H1 (cell line): Measurements from ENCODE around the gene MEDAG. TPM values are rescaled to one million over a fixed set of nuclear protein-coding genes. Genes with fewer than 3 reads are reported as not detected.

Experiments used
- CTCF ChIA-PET: fragments of 300-600 bp; sonication (Branson Sonifier 250); formaldehyde crosslinking; loops from one replicate; lab custom pipeline; 2021; ENCODE audit not compliant: partially characterized antibody; lab: Charles Lee
- POLR2A ChIA-PET: fragments of 300-600 bp; sonication (Branson Sonifier 250); formaldehyde crosslinking; loops from one replicate; lab custom pipeline; 2021; ENCODE audit warnings: inconsistent platforms; ENCODE audit not compliant: partially characterized antibody; lab: Charles Lee
- DNase-seq, 2 experiments: peaks; one replicate each; pipeline versions ENCODE4 v3.0.0 to v3.0.0-alpha.2; 2010 to 2022; ENCODE audit warnings: low spot score in 2 of 2, low read depth in 1 of 2, mixed read lengths in 1 of 2
- FAIRE-seq: peaks from 2 replicates; lab custom pipeline; 2011; peaks lifted over from hg19 to GRCh38; lab: Jason Lieb, UNC
- H2AFZ ChIP-seq: 2 replicates; pipeline ENCODE4 v1.8.1; 2012; ENCODE audit warnings: low read length, inconsistent platforms
- H2AK5ac ChIP-seq: 2 replicates; pipeline ENCODE4 v1.6.1; 2013; ENCODE audit warnings: low read depth, low read length
- H2BK120ac ChIP-seq: replicated peaks from 2 replicates; pipeline ENCODE3; 2013; ENCODE audit warnings: low read depth, low read length, inconsistent platforms
- H2BK12ac ChIP-seq: 2 replicates; pipeline ENCODE4 v1.6.1; 2013; ENCODE audit warnings: low read depth, low read length
- H2BK15ac ChIP-seq: 2 replicates; pipeline ENCODE4 v1.6.1; 2013; ENCODE audit warnings: low read length
- H2BK20ac ChIP-seq: 2 replicates; pipeline ENCODE4 v1.6.1; 2013; ENCODE audit warnings: low read length
- H2BK5ac ChIP-seq: 2 replicates; pipeline ENCODE4 v1.6.1; 2013; ENCODE audit warnings: low read depth, low read length
- H3K14ac ChIP-seq: 2 replicates; pipeline ENCODE4 v1.6.1; 2013; ENCODE audit warnings: inconsistent platforms; ENCODE audit not compliant: insufficient read length
- H3K18ac ChIP-seq: 2 replicates; pipeline ENCODE4 v1.6.1; 2013; ENCODE audit warnings: low read length; ENCODE audit errors: extremely low read depth
- H3K23ac ChIP-seq: 2 replicates; pipeline ENCODE4 v1.6.1; 2013; ENCODE audit warnings: inconsistent platforms; ENCODE audit not compliant: insufficient read length
- H3K23me2 ChIP-seq: 2 replicates; pipeline ENCODE4 v1.6.1; 2013; ENCODE audit warnings: low read depth, low read length
- H3K27ac ChIP-seq: 2 replicates; pipeline ENCODE4 v1.6.1; 2011; ENCODE audit warnings: low read depth, low read length, inconsistent platforms
- H3K27me3 ChIP-seq, 4 experiments: replicated peaks in 1 of 4; 1 replicate in 1 of 4; 2 replicates in 3 of 4; pipeline versions ENCODE4 v1.6.1 to v1.8.1; 2011 to 2013; ENCODE audit warnings: low read length in 3 of 4, mild to moderate bottlenecking in 3 of 4, inconsistent platforms in 2 of 4, mixed read lengths in 2 of 4, moderate library complexity in 1 of 4; ENCODE audit not compliant: control insufficient read depth in 3 of 4, insufficient read depth in 3 of 4; ENCODE audit errors: extremely low read depth in 1 of 4
- H3K36me3 ChIP-seq, 4 experiments: 2 replicates each; pipeline versions ENCODE4 v1.6.1 to v1.8.1; 2011 to 2013; ENCODE audit warnings: mild to moderate bottlenecking in 4 of 4, low read length in 3 of 4, moderate library complexity in 2 of 4, control low read depth in 1 of 4, inconsistent platforms in 1 of 4; ENCODE audit not compliant: insufficient read depth in 4 of 4, control insufficient read depth in 2 of 4
- H3K4ac ChIP-seq: replicated peaks from 2 replicates; pipeline ENCODE3; 2013; ENCODE audit warnings: low read length, low read depth, mixed read lengths, inconsistent platforms; ENCODE audit not compliant: insufficient read length
- H3K4me1 ChIP-seq, 4 experiments: replicated peaks in 1 of 4; 1 replicate in 1 of 4; 2 replicates in 3 of 4; pipeline versions ENCODE4 v1.6.1 to v1.8.1; 2011 to 2013; ENCODE audit warnings: low read length in 3 of 4, inconsistent platforms in 2 of 4, mixed read lengths in 1 of 4; ENCODE audit not compliant: insufficient read depth in 4 of 4, control insufficient read depth in 3 of 4
- H3K4me2 ChIP-seq, 2 experiments: 2 replicates each; pipeline versions ENCODE4 v1.6.1 to v1.8.1; 2011 to 2013; ENCODE audit warnings: low read depth in 2 of 2, low read length in 2 of 2, control low read depth in 1 of 2, inconsistent platforms in 1 of 2, mild to moderate bottlenecking in 1 of 2; ENCODE audit not compliant: insufficient read depth in 1 of 2
- H3K4me3 ChIP-seq, 4 experiments: fragments of 200-600, 300-600 bp in 1 of 4; sonication (generic), shearing (Covaris generic), sonication (Bioruptor Twin) in 1 of 4; 2 replicates each; pipeline versions ENCODE4 v1.5.1 to v1.8.1; 2011 to 2016; ENCODE audit warnings: low read length in 4 of 4, low read depth in 3 of 4, control low read depth in 2 of 4, inconsistent platforms in 2 of 4, mild to moderate bottlenecking in 2 of 4, mixed read lengths in 1 of 4, moderate library complexity in 1 of 4; ENCODE audit not compliant: insufficient read depth in 2 of 4; ENCODE audit errors: extremely low read depth in 1 of 4
- H3K56ac ChIP-seq: replicated peaks from 2 replicates; pipeline ENCODE3; 2013; ENCODE audit warnings: low read depth, mild to moderate bottlenecking, mixed read lengths, low read length, inconsistent platforms; ENCODE audit not compliant: insufficient read length
- H3K79me1 ChIP-seq: 2 replicates; pipeline ENCODE4 v1.6.1; 2013; ENCODE audit warnings: low read depth, low read length, control low read depth
- H3K79me2 ChIP-seq, 2 experiments: 2 replicates each; pipeline versions ENCODE4 v1.6.1 to v1.8.1; 2012 to 2013; ENCODE audit warnings: low read length in 2 of 2, mild to moderate bottlenecking in 2 of 2, inconsistent platforms in 1 of 2; ENCODE audit not compliant: insufficient read depth in 2 of 2, control insufficient read depth in 1 of 2
- H3K9ac ChIP-seq, 4 experiments: replicated peaks in 1 of 4; 1 replicate in 1 of 4; 2 replicates in 3 of 4; pipeline versions ENCODE4 v1.6.1 to v1.8.1; 2011 to 2013; ENCODE audit warnings: low read depth in 3 of 4, low read length in 3 of 4, control low read depth in 2 of 4, mild to moderate bottlenecking in 2 of 4, moderate library complexity in 2 of 4, inconsistent platforms in 1 of 4; ENCODE audit errors: extremely low read depth in 1 of 4
- H3K9me3 ChIP-seq, 2 experiments: 2 replicates each; pipeline versions ENCODE4 v1.6.1 to v1.8.1; 2012 to 2013; ENCODE audit warnings: mild to moderate bottlenecking in 2 of 2, moderate library complexity in 2 of 2, control low read depth in 1 of 2, inconsistent platforms in 1 of 2, low read depth in 1 of 2, low read length in 1 of 2, mixed read lengths in 1 of 2; ENCODE audit not compliant: insufficient read depth in 2 of 2
- H4K20me1 ChIP-seq, 2 experiments: replicated peaks in 1 of 2; 2 replicates each; pipeline versions ENCODE3 to v1.8.1; 2011 to 2013; ENCODE audit warnings: inconsistent platforms in 2 of 2, low read length in 2 of 2, mild to moderate bottlenecking in 1 of 2; ENCODE audit not compliant: insufficient read depth in 2 of 2, control insufficient read depth in 1 of 2
- H4K5ac ChIP-seq: 2 replicates; pipeline ENCODE4 v1.6.1; 2013; ENCODE audit warnings: low read length, low read depth, mixed read lengths, inconsistent platforms; ENCODE audit not compliant: insufficient read length
- H4K8ac ChIP-seq: 2 replicates; pipeline ENCODE4 v1.8.0; 2013; ENCODE audit warnings: mild to moderate bottlenecking, moderate library complexity, low read length, inconsistent platforms; ENCODE audit not compliant: insufficient read depth; ENCODE audit errors: extremely low read depth
- H4K91ac ChIP-seq: replicated peaks from 2 replicates; pipeline ENCODE3; 2013; ENCODE audit warnings: low read length, mixed read lengths, inconsistent platforms; ENCODE audit not compliant: insufficient read length
- WGBS, 2 experiments: shearing (Covaris generic) in 1 of 2; methylation state at CpG; one replicate each; pipeline versions ENCODE4 v1.1.6 to v1.1.7; 2013 to 2015; ENCODE audit warnings: low lambda C conversion rate in 2 of 2, mixed read lengths in 2 of 2, inconsistent platforms in 1 of 2, low coverage in 1 of 2, missing lambda C conversion rate in 1 of 2; ENCODE audit not compliant: insufficient replicate concordance in 2 of 2, insufficient coverage in 1 of 2, insufficient read length in 1 of 2; ENCODE audit errors: extremely low coverage in 1 of 2, missing lambda C conversion rate in 1 of 2; 5-methylcytosine and 5-hydroxymethylcytosine counted together
- polyA plus RNA-seq, 7 experiments: library from polyadenylated mRNA; depleted of rRNA in 3 of 7; stranded (reverse) in 5 of 7; unstranded in 2 of 7; fragments of >200 nt in 5 of 7; fragments of 200-250 nt in 2 of 7; gene quantifications; 1 replicate in 5 of 7; 2 replicates in 1 of 7; 4 replicates in 1 of 7; pipeline versions ENCODE4 v1.2.1 to v1.2.3, GENCODE V29; 2011 to 2013; ENCODE audit warnings: missing spikeins in 2 of 7, mixed read lengths in 2 of 7
- total RNA-seq: library from RNA; stranded (reverse); fragmentation: NEBNext Ultra II Directional; extraction: Animal tissue kit (Norgen Biotek cat#: 25700); gene quantifications from 2 replicates; pipeline ENCODE4 v1.2.1, GENCODE V29; 2021
- TF ChIP-seq, protein P1 (sequence below): IDR thresholded peaks from 2 replicates; pipeline ENCODE4 v1.6.1; 2012; ENCODE audit warnings: inconsistent platforms
- TF ChIP-seq, protein P2 (sequence below): IDR thresholded peaks from 2 replicates; pipeline ENCODE4 v1.6.1; 2011; ENCODE audit warnings: low read depth, mild to moderate bottlenecking, low read length; ENCODE audit not compliant: insufficient read depth

Gene MEDAG
- total and polyA plus RNA-seq, 2 of the 8 experiments (the other 6 are each of a cell fraction or from before 2014, with no cell fraction given) = 2.1 to 3.1 TPM

DNA sequence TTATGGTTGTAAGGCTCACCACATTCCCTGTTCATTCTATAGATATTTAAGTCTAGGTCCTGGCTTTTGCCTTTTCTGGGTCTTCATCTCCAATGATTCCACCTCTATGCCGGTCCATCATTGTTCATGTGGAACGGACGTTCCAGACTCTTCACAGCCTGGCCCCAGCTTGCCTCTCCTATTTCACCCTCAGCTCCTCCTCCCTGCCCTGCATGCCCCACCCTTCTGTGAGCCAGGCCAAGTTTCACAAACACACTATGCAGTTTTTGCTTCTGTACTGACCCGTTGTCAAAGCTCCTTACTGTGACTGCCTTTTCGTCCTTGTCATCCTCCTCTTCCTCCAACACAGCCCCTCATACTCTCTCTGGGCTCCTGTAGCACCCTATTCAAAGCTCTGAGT, 57.7 kb downstream of the MEDAG start:
- H3K23ac ChIP-seq = no peak overlapping the region
- H2BK20ac ChIP-seq = no peak overlapping the region
- H3K9ac ChIP-seq = no peak overlapping the region
- H3K4me2 ChIP-seq = no peak overlapping the region
- H3K79me1 ChIP-seq = no peaks in the 10 kb centered on the region
- no peaks in the 10 kb centered on the region; the same call in 1 of the 2 replicates for H3K23me2 ChIP-seq
- H2BK5ac ChIP-seq = no peak overlapping the region
- no peak overlapping the region for H4K91ac ChIP-seq
- no peak overlapping the region for H4K8ac ChIP-seq
- H3K4me1 ChIP-seq = no peaks in the 10 kb centered on the region
- no peak overlapping the region for H2BK12ac ChIP-seq
- no peak overlapping the region for H3K4ac ChIP-seq
- H3K36me3 ChIP-seq = no peaks in the 10 kb centered on the region
- WGBS, 2 experiments = 87% methylated on average over 5 of the region's 5 CpGs; no CpG with 5 or more reads in 1 of the 2 experiments
- ChIA-PET POLR2A (no interaction called here), CTCF (interaction anchor here (1.2 to 2.2 kb wide), 2 partner anchors 15 to 84 kb away, joined by 4 to 17 read pairs; no protein-coding TSS in a partner anchor)
- H2BK120ac ChIP-seq = no peak overlapping the region
- no peak overlapping the region for H2AK5ac ChIP-seq
- no peak overlapping the region for H2AFZ ChIP-seq
- peaks cover 14 to 26% of the 10 kb centered on the region in 2 experiments for H3K9me3 ChIP-seq
- H3K14ac ChIP-seq = no peak overlapping the region
- H4K5ac ChIP-seq = no peak overlapping the region
- FAIRE-seq = no peak
- no peak overlapping the region for H2BK15ac ChIP-seq
- H3K27me3 ChIP-seq = no peaks in the 10 kb centered on the region
- no peak for DNase-seq
- H4K20me1 ChIP-seq = no peaks in the 10 kb centered on the region
- H3K18ac ChIP-seq = no peak overlapping the region
- H3K4me3 ChIP-seq = no peak overlapping the region
- no peak overlapping the region for H3K27ac ChIP-seq
- H3K79me2 ChIP-seq = no peaks in the 10 kb centered on the region
- H3K56ac ChIP-seq = no peak overlapping the region
- TF ChIP-seq, protein P1, sequence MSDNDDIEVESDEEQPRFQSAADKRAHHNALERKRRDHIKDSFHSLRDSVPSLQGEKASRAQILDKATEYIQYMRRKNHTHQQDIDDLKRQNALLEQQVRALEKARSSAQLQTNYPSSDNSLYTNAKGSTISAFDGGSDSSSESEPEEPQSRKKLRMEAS = no peak
- TF ChIP-seq, protein P2, sequence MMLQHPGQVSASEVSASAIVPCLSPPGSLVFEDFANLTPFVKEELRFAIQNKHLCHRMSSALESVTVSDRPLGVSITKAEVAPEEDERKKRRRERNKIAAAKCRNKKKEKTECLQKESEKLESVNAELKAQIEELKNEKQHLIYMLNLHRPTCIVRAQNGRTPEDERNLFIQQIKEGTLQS = no peak
